ENCODE measurements around the gene LRFN5.

The LRFN5 gene

DNA sequence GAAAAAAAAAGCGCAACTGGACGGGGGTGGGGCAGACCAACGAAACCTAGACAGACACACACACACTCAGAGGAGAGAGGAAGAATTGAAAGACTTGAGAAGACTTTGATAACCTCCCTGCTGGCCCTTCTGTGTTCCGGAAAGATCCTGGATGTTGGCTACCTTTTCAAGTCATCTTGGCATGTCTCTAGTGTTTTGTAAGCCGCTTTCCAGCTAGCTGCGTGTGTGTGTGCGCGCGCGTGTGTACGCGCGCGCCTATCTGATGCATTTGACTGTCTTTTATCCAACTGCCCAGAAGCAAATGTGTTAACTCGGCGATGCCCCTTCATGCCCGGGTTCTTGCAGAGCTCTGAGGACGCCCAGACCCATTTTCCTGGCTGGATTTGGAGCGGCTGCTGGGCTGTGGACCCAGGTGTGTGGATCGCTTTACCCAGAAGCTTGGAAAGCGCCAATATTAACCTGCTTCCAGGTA is 664 bp downstream of the LRFN5 start:
- Histone ChIP-seq H3K4me1 (ENCODE audit: insufficient read depth, low read length, poor library complexity, severe bottlenecking) (no peaks in the 10 kb centered on the region), H2AFZ (ENCODE audit: low read length) (no peak overlapping the region), H3K36me3 (ENCODE audit: insufficient read depth, low read length) (no peaks in the 10 kb centered on the region), H3K9me2 (replicated peaks; ENCODE audit: low read depth, low read length) (no peaks in the 10 kb centered on the region), H4K20me1 (ENCODE audit: insufficient read depth, low read length, poor library complexity, severe bottlenecking) (no peaks in the 10 kb centered on the region), H3K9me3 (ENCODE audit: insufficient read depth, low read depth, low read length) (no peaks in the 10 kb centered on the region; the same call in 1 of the 2 replicates), H3F3A (ENCODE audit: low read depth) (no peaks in the 10 kb centered on the region), H3K27me3 (ENCODE audit: insufficient read depth, low read length, poor library complexity, severe bottlenecking) (no peaks in the 10 kb centered on the region), H3K4me3 (ENCODE audit: low read length, poor library complexity, severe bottlenecking) (no peak overlapping the region), H3K79me2 (ENCODE audit: insufficient read depth, low read length) (no peaks in the 10 kb centered on the region), H3K4me2 (ENCODE audit: low read depth, low read length, poor library complexity, severe bottlenecking) (no peak overlapping the region), H3K9ac (ENCODE audit: low read depth, low read length, poor library complexity, severe bottlenecking) (no peak overlapping the region)
- TF ChIP-seq CTCF (conservative IDR thresholded peaks at IDR 0.05; ENCODE audit: low read length) (no peak), EZH2phosphoT487 (IDR thresholded peaks at IDR 0.05; ENCODE audit: borderline replicate concordance) (no peak)

DNA sequence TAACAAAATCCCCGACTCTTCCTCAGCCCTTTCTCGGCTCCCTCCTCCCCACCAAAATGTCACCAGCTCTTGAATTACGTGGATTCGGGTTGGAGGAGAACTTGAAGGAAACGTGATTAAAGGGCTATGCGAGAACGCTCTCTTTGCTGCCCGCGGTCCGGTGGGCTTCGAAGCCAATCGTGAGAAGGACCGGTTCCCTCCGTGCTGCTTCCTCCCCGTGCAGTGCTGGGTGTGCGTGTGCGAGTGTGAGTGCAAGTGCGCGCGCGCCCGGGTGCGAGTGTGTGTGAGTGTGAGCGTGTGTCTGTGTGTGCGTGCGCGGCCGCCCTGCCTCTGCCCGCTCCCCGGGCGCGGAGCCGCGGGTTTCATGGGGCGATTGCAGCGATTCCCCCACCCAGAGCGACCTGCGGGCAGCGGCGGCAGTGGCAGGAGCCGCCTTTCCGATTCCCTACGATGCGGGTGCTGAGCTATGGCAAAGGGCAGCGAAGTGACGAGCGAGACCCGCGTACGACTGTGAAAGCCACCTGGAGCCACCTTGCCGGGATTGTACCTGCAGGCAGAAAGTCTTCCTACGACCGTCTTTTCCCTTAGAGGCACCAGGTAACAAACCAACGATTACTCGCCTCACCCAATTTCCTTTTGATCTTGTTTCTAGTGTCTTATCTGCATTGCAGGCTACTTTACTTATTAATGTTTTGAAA is 1.4 kb downstream of the LRFN5 start:
- Histone ChIP-seq H2AFZ (ENCODE audit: low read length) (no peak overlapping the region), H3K9me3 (ENCODE audit: insufficient read depth, low read depth, low read length) (no peaks in the 10 kb centered on the region; the same call in 1 of the 2 replicates), H3K79me2 (ENCODE audit: insufficient read depth, low read length) (no peaks in the 10 kb centered on the region), H3K4me1 (ENCODE audit: insufficient read depth, low read length, poor library complexity, severe bottlenecking) (no peaks in the 10 kb centered on the region), H3K9me2 (replicated peaks; ENCODE audit: low read depth, low read length) (no peaks in the 10 kb centered on the region), H3F3A (ENCODE audit: low read depth) (no peaks in the 10 kb centered on the region), H3K27me3 (ENCODE audit: insufficient read depth, low read length, poor library complexity, severe bottlenecking) (no peaks in the 10 kb centered on the region), H4K20me1 (ENCODE audit: insufficient read depth, low read length, poor library complexity, severe bottlenecking) (no peaks in the 10 kb centered on the region), H3K9ac (ENCODE audit: low read depth, low read length, poor library complexity, severe bottlenecking) (no peak overlapping the region), H3K4me3 (ENCODE audit: low read length, poor library complexity, severe bottlenecking) (no peak overlapping the region), H3K4me2 (ENCODE audit: low read depth, low read length, poor library complexity, severe bottlenecking) (no peak overlapping the region), H3K36me3 (ENCODE audit: insufficient read depth, low read length) (no peaks in the 10 kb centered on the region)
- no peak for TF ChIP-seq CTCF (conservative IDR thresholded peaks at IDR 0.05; ENCODE audit: low read length)
- no peak for TF ChIP-seq EZH2phosphoT487 (IDR thresholded peaks at IDR 0.05; ENCODE audit: borderline replicate concordance)

DNA sequence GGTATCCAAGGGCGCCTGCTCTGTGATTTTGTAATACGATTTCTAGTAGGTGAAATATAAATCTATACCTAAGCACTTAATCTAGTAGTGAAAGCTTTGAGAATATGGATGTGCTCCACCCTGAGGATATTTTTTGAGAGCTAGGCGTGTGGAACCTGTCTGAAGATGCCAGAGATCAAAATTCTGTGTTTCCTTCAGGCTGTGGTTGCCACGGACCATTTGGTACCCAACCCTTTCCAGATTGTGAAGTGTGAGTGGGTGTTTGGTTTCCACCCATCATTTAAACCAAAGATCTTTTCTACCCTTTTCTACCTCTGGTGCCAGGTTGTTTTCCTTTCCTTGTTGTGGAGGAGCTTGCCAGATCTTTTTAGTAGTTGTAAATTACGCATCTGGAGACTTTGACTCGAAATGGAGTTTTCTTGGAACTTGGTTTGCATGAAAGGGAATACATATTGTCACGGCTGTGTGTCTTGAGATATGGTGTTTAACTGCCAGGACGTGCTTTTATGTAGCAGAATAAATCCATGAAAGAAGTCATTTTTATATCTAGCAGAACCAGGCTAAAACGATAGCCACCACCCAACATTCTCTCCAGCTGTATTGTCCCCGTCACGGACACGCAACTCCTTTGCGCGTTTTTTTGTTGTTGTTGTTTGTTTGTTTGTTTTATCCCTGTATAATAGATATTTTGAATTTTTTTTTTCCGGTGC is 2.2 kb downstream of the LRFN5 start:
- Histone ChIP-seq H3K9me3 (ENCODE audit: insufficient read depth, low read depth, low read length) (no peaks in the 10 kb centered on the region; the same call in 1 of the 2 replicates), H4K20me1 (ENCODE audit: insufficient read depth, low read length, poor library complexity, severe bottlenecking) (no peaks in the 10 kb centered on the region), H3K79me2 (ENCODE audit: insufficient read depth, low read length) (no peaks in the 10 kb centered on the region), H3K4me2 (ENCODE audit: low read depth, low read length, poor library complexity, severe bottlenecking) (no peak overlapping the region), H3K9me2 (replicated peaks; ENCODE audit: low read depth, low read length) (no peaks in the 10 kb centered on the region), H3K36me3 (ENCODE audit: insufficient read depth, low read length) (no peaks in the 10 kb centered on the region), H3F3A (ENCODE audit: low read depth) (no peaks in the 10 kb centered on the region), H3K4me1 (ENCODE audit: insufficient read depth, low read length, poor library complexity, severe bottlenecking) (no peaks in the 10 kb centered on the region), H2AFZ (ENCODE audit: low read length) (no peak overlapping the region), H3K9ac (ENCODE audit: low read depth, low read length, poor library complexity, severe bottlenecking) (no peak overlapping the region), H3K27me3 (ENCODE audit: insufficient read depth, low read length, poor library complexity, severe bottlenecking) (no peaks in the 10 kb centered on the region), H3K4me3 (ENCODE audit: low read length, poor library complexity, severe bottlenecking) (no peak overlapping the region)
- no peak for TF ChIP-seq EZH2phosphoT487 (IDR thresholded peaks at IDR 0.05; ENCODE audit: borderline replicate concordance)
- TF ChIP-seq CTCF (conservative IDR thresholded peaks at IDR 0.05; ENCODE audit: low read length), result no peak

Measured in Loucy (cell line).